DOHH2 (cell line): ENCODE measurements around the gene BABAM2.
"Not testable (repeated sequence)": the region's sequence is repeated elsewhere in the genome, so short reads cannot be mapped to it uniquely, and the experiment has no call there.

Experiments used
- H3F3A ChIP-seq: fragments of 200-600 bp; sonication (generic), shearing (Covaris generic); 2 replicates; pipeline ENCODE4 v1.6.0; 2016; ENCODE audit warnings: antibody characterized with exemption, mild to moderate bottlenecking; ENCODE audit not compliant: control insufficient read depth, insufficient read depth
- H3K27ac ChIP-seq: fragments of 200-600 bp; sonication (generic); 2 replicates; pipeline ENCODE4 v1.5.1; 2014; ENCODE audit warnings: low read depth, mild to moderate bottlenecking, low read length, moderate library complexity
- H3K27me3 ChIP-seq: fragments of 200-600 bp; sonication (generic); 2 replicates; pipeline ENCODE4 v1.6.1; 2014; ENCODE audit warnings: mild to moderate bottlenecking, low read length, mixed read lengths; ENCODE audit not compliant: control insufficient read depth
- H3K36me3 ChIP-seq: fragments of 200-600 bp; sonication (generic); 2 replicates; pipeline ENCODE4 v1.6.1; 2014; ENCODE audit warnings: mild to moderate bottlenecking, low read length, moderate library complexity, mixed read lengths; ENCODE audit not compliant: control insufficient read depth
- H3K4me1 ChIP-seq: fragments of 200-600 bp; sonication (generic); 2 replicates; pipeline ENCODE4 v1.6.1; 2014; ENCODE audit warnings: mild to moderate bottlenecking, low read length, mixed read lengths; ENCODE audit not compliant: control insufficient read depth
- H3K4me2 ChIP-seq: fragments of 200-600 bp; sonication (generic); 2 replicates; pipeline ENCODE4 v1.6.0; 2014; ENCODE audit warnings: mild to moderate bottlenecking, low read length, moderate library complexity
- H3K4me3 ChIP-seq: fragments of 200-600 bp; sonication (generic); 2 replicates; pipeline ENCODE4 v1.5.1; 2014; ENCODE audit warnings: mild to moderate bottlenecking, low read length, mixed read lengths
- H3K79me2 ChIP-seq: fragments of 200-600 bp; sonication (generic); 2 replicates; pipeline ENCODE4 v1.6.1; 2014; ENCODE audit warnings: mild to moderate bottlenecking, low read length, mixed read lengths; ENCODE audit not compliant: control insufficient read depth
- H3K9me2 ChIP-seq: fragments of 200-600 bp; sonication (generic); replicated peaks from 2 replicates; pipeline ENCODE4 v1.6.1; 2014; ENCODE audit warnings: mild to moderate bottlenecking, low read length, mixed read lengths; ENCODE audit not compliant: control insufficient read depth
- H3K9me3 ChIP-seq: fragments of 200-600 bp; sonication (generic); 2 replicates; pipeline ENCODE4 v1.6.1; 2014; ENCODE audit warnings: antibody characterized with exemption, low read length, mixed read lengths; ENCODE audit not compliant: control insufficient read depth, insufficient read depth
- H4K20me1 ChIP-seq: fragments of 200-600 bp; sonication (generic); 2 replicates; pipeline ENCODE4 v1.6.0; 2014; ENCODE audit warnings: low read depth, mild to moderate bottlenecking, antibody characterized with exemption, low read length, moderate library complexity; ENCODE audit not compliant: control insufficient read depth, insufficient read depth
- EZH2phosphoT487 ChIP-seq: fragments of 200-600 bp; sonication (generic); IDR thresholded peaks from 2 replicates; pipeline ENCODE4 v1.6.1; 2017; ENCODE audit warnings: borderline replicate concordance, mild to moderate bottlenecking, antibody characterized with exemption, low read length, moderate library complexity, mixed read lengths
- TF ChIP-seq, protein P1 (sequence below): fragments of 200-600 bp; sonication (generic); IDR thresholded peaks from one replicate; pipeline ENCODE4 v1.5.1; 2014; ENCODE audit warnings: antibody characterized with exemption, mild to moderate bottlenecking, low read depth, low read length; ENCODE audit not compliant: poor library complexity, severe bottlenecking

BABAM2 gene

DNA sequence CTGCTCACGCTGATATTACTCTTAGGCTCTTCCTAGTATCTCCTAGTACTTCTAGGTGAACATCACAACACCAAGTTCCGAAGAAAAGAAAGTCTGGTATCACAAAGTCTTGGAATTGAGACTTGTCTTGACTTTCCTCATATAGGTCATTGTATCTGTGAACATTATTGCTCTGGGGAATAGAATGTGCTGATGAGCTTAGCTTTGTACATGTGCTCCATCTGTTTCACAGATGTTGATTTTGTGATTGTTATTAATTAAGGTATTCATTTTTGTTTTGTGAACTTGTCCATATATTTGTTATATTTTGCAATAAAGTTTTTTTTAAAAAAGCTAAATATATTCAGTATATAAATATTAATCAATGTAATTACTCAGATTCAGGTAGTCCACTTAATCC is 111.7 kb downstream of the BABAM2 start:
- no peaks in the 10 kb centered on the region for H3K9me2 ChIP-seq
- no peak overlapping the region for H3K4me2 ChIP-seq
- H3K79me2 ChIP-seq, result no peaks in the 10 kb centered on the region
- H4K20me1 ChIP-seq, result no peaks in the 10 kb centered on the region
- H3K36me3 ChIP-seq, result no peaks in the 10 kb centered on the region
- H3K27ac ChIP-seq, result no peak overlapping the region
- H3K27me3 ChIP-seq, result no peaks in the 10 kb centered on the region
- no peak for TF ChIP-seq EZH2phosphoT487
- TF ChIP-seq, protein P1, sequence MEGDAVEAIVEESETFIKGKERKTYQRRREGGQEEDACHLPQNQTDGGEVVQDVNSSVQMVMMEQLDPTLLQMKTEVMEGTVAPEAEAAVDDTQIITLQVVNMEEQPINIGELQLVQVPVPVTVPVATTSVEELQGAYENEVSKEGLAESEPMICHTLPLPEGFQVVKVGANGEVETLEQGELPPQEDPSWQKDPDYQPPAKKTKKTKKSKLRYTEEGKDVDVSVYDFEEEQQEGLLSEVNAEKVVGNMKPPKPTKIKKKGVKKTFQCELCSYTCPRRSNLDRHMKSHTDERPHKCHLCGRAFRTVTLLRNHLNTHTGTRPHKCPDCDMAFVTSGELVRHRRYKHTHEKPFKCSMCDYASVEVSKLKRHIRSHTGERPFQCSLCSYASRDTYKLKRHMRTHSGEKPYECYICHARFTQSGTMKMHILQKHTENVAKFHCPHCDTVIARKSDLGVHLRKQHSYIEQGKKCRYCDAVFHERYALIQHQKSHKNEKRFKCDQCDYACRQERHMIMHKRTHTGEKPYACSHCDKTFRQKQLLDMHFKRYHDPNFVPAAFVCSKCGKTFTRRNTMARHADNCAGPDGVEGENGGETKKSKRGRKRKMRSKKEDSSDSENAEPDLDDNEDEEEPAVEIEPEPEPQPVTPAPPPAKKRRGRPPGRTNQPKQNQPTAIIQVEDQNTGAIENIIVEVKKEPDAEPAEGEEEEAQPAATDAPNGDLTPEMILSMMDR, result no peak
- H3K4me3 ChIP-seq, result no peak overlapping the region
- H3K4me1 ChIP-seq, result no peaks in the 10 kb centered on the region
- no peaks in the 10 kb centered on the region for H3K9me3 ChIP-seq
- H3F3A ChIP-seq, result no peaks in the 10 kb centered on the region

DNA sequence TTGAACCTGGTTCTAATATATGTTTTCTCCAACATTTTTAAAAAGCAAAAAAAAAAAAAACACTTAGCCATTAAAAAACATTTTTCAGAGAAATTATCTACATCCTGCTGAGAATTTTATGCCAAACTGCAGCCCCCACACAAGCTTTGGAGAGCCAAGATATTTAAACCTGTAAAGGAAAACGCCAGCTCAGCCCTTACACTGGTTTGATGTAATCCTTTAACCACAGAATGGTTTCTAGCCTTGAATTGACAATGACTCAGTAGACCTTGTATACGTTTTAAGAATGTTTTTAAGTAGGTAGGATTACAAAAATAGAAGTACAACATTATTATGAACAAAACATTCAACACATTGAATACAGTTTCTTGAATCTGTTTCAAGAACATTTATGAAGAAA is 113.6 kb downstream of the BABAM2 start:
- no peak overlapping the region for H3K27ac ChIP-seq
- no peaks in the 10 kb centered on the region for H3F3A ChIP-seq
- H3K4me3 ChIP-seq, result no peak overlapping the region
- H3K9me3 ChIP-seq, result no peaks in the 10 kb centered on the region
- no peaks in the 10 kb centered on the region for H3K9me2 ChIP-seq
- TF ChIP-seq, protein P1, result no peak
- TF ChIP-seq EZH2phosphoT487, result no peak
- H3K4me1 ChIP-seq, result no peaks in the 10 kb centered on the region
- H3K27me3 ChIP-seq, result no peaks in the 10 kb centered on the region
- no peak overlapping the region for H3K4me2 ChIP-seq
- no peaks in the 10 kb centered on the region for H3K36me3 ChIP-seq
- no peaks in the 10 kb centered on the region for H4K20me1 ChIP-seq
- H3K79me2 ChIP-seq, result no peaks in the 10 kb centered on the region

DNA sequence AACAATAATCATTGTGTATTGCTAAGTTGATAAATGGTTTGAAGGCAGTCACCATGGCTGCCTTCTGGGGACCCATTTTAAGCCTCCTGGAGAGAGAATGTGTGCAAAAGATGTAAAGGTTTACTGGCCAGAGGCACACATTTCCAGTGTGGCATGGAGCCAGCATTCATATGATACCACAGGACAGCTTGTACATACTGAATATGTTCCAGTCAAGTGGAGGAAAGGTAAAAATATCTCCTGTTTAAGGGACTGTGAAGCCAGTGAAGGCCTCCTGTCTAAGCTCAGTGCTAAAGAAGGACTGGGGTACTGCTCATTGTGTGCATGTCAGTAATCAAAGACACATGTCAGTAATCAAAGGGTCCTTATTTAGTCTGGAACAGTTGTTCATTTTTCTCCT is 119.2 kb downstream of the BABAM2 start:
- no peak overlapping the region for H3K27ac ChIP-seq
- no peaks in the 10 kb centered on the region for H3F3A ChIP-seq
- TF ChIP-seq, protein P1, result no peak
- no peak for TF ChIP-seq EZH2phosphoT487
- no peaks in the 10 kb centered on the region for H3K79me2 ChIP-seq
- no peak overlapping the region for H3K4me2 ChIP-seq
- H3K9me2 ChIP-seq, result no peaks in the 10 kb centered on the region
- no peaks in the 10 kb centered on the region for H3K36me3 ChIP-seq
- no peaks in the 10 kb centered on the region for H3K27me3 ChIP-seq
- H3K4me3 ChIP-seq, result no peak overlapping the region
- H3K4me1 ChIP-seq, result no peaks in the 10 kb centered on the region
- no peaks in the 10 kb centered on the region for H3K9me3 ChIP-seq
- no peaks in the 10 kb centered on the region for H4K20me1 ChIP-seq

DNA sequence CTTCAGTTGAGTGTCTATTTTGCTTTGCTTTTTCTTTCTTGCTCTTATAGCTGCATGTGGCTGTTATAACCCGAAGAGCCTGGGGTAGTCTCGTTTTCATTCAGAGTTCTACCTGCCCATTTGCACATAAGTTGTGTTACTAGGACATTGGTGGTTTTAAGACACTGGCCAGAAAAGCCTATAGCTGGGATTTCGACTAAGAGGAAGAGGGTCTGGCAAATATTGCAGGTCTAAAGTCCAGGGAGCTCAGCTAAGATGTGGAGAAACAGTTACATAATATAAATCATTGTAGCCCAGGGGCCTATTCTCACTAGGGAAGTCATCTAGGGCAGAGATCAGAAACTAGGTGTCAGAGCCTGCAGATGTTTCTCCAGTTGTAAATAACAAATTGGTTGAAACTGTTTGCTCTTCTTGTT is 120.8 kb downstream of the BABAM2 start:
- Histone ChIP-seq H3K79me2 (no peaks in the 10 kb centered on the region), H3K9me2 (no peaks in the 10 kb centered on the region), H4K20me1 (no peaks in the 10 kb centered on the region), H3K27me3 (no peaks in the 10 kb centered on the region), H3K4me1 (no peaks in the 10 kb centered on the region), H3K4me3 (no peak overlapping the region), H3K9me3 (no peaks in the 10 kb centered on the region), H3K4me2 (no peak overlapping the region), H3F3A (no peaks in the 10 kb centered on the region), H3K27ac (no peak overlapping the region), H3K36me3 (no peaks in the 10 kb centered on the region)
- TF ChIP-seq, protein P1, result no peak
- TF ChIP-seq EZH2phosphoT487, result no peak

DNA sequence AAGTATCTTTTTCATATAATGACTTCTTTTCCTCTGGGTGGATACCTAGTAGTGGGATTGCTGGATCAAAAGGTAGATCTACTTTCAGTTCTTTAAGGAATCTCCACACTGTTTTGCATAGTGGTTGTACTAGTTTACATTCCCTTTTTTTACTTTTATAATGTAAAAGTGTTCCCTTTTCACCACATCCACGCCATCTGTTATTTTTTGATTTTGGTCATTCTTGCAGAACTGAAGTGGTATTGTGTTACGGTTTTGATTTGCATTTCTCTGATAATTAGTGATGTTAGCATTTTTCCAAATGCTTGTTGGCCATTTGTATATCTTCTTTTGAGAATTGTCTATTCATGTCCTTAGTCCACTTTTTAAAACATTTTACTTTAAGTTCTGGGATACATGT is 127.9 kb downstream of the BABAM2 start:
- H3K9me3 ChIP-seq, H3K4me3 ChIP-seq, H3K27me3 ChIP-seq, H3K79me2 ChIP-seq, H3K4me2 ChIP-seq, H3K27ac ChIP-seq, H3K4me1 ChIP-seq, H3K9me2 ChIP-seq, H4K20me1 ChIP-seq, H3F3A ChIP-seq, H3K36me3 ChIP-seq: not testable (repeated sequence)
